T-helper 22 cell (primary cell): ENCODE measurements around the gene CNTNAP2.

Source experiments
- DNase-seq: peaks from one replicate; pipeline ENCODE4 v3.0.0-alpha.2; 2020; ENCODE audit warnings: low read depth

Gene CNTNAP2

DNA sequence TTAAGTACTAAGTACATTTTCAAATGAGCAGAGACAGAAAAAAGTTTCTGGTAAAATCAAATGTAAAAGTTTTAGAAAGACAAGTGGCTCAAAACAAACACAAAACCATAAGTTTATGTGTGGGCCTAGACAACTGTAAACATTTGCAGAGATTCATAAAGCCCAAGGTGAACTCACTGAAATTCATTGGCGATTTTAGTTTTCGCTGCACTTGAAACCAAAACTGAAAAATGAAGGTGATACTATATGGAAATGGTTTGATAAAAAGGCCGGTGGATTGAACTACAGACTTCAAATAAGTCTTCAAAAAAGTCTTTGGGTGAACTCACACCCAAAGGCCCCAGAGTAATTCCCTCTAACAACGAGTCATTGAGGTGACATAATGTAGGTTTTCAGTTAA lies 1289.0 kb downstream of the CNTNAP2 start:
- DNase-seq = no peak

DNA sequence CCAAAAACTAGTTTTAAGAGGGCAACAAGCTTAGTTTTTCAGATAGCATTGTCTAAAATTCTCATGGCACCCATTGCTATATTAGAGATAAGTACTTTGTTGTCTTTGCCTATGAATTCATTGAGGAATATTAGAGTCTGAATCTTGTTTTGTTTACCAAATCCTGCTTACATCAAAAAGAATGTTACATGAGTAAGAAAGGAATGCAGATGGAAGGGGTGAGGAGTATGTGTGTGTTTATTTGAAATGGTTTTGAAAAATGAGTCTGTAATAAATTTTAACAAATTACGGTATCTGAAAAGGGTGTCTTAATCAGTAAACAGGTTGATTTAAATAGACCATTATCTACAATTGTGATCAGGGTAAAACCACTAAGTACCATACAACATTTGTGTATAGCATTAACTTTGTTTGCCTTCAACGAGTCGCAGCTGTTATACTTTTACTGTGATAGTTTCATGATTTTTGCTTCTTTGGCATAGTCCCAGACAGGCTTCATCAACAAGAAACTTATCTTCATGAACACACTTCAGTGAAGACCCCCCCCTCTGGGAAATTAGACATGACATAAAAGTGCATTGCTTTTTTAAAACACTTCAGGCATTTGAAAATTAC lies 1290.0 kb downstream of the CNTNAP2 start:
- no peak for DNase-seq

DNA sequence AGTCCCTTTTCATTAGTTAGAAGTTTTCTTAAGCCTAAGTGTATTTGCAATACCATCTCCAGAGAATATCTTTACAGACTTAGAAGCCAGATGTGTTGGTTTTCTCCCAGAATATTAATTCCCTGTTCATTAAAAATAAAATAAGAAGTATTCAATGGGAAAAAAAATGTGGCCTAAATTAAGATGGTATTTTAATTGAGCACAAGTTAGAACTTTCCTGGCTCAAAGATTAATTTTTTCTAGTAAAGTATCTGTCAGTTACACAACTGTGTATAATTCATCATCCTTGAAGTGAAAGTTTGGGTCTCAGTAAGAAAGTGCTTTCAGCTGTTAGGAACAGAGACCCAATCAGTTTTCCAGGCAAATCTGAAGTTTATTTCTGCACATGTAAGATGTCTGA lies 1294.5 kb downstream of the CNTNAP2 start:
- DNase-seq = no peak

DNA sequence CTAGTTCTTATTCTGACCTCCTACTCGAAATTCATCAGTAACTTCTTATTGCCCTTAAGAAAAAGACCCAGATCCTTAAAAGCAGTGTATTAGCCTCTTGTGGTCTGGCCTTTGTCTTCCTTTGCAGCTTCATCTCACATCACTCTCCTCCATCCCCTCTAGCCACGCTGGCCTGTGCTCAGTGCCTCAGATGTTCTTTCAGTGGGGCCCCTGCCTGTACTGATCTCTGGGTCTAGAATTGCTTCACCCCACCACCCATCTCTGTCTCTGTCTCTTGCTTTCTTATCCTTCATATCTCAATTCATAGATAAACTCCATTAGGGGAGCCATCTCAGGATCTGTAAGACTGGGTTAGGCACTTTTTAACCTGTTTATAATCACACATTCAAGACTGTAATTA lies 1295.5 kb downstream of the CNTNAP2 start:
- DNase-seq = no peak

DNA sequence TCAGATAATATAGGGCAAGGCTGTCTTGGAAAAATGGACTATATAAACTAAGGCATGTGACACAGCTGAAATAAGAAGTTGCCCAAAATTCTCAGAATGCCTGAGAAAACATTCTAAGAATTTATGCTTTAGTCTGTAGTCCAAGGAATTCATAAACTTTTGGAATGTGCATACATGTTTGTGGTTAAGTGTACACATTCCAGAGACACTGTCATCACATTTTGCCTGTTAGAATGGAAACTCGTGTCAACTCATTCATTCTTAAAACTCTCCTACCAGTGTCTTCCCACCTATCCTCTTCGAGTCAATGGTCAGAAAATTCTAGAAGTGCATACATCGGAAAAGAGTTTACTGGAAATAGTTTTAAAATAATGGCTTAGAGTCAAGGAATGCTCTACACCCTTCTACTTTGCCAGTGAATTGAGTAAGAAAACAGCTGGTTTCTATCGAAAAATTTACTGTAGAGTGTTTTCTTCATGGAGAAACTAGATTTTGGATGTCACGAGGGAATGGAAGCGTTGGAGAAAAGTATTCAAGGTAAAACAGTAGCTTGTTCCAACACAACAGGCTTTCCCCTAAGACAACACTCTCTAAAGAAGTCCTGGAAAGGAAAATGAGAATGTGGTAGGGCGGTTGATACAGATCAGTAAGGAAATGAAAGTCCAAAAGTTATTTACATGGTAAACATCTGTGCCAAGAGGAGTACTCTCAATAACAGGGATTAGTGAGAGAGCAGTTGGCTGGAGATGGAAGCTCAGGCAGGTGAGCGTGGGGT lies 1296.4 kb downstream of the CNTNAP2 start:
- DNase-seq = no peak

DNA sequence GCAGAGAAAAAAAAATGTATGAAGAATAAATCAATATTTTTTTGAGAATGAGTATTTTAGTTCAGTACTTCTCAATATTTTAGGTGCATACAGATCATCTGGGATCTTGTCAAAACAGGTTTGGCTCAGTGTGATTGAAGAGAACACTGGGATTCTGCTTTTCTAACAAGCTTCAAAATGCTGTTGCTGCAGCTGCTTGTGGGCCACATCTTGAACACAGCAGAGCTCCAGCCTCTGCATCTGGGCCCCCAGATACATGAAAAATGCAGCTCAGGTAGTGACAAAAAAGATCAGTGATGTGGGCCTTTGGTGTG lies 1296.9 kb downstream of the CNTNAP2 start:
- DNase-seq = no peak

DNA sequence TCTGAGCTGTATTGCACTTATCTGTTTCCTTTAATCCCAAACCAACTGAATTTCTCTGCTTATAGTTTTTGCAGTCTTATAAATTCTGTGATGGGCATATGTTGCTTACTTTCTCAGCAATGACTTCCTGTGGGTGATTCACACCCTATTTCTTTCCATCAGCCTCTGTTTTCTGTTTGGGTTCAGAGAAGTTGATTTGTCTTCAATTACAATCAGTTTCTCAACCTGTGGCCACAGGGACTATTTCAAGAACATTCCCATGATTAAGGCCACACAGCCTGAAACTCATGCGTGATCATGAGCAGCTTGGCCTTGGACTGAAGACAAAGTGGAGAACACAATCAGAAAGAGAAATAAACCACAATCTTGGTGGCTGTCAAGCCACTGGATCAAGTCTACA lies 1299.4 kb downstream of the CNTNAP2 start:
- DNase-seq = no peak

DNA sequence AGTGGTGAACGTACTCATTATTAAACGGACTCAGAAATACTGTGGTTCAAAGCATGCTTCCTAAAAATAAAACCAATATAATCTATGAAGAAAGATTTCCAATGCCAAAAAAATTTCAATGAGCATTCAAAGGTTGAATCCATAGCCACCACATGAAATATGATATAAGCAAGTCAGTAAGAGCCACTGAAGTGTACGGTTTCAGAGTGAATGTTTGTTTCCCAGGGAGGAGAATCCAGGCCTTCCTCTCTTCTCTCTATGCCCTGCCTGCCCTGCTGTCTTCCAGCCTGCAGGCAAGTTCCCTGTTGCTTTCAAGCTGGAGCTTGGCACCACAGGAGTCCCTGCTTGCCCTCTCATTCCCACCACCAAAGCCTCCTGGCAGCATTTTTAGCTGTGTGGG lies 1302.4 kb downstream of the CNTNAP2 start:
- DNase-seq = no peak

DNA sequence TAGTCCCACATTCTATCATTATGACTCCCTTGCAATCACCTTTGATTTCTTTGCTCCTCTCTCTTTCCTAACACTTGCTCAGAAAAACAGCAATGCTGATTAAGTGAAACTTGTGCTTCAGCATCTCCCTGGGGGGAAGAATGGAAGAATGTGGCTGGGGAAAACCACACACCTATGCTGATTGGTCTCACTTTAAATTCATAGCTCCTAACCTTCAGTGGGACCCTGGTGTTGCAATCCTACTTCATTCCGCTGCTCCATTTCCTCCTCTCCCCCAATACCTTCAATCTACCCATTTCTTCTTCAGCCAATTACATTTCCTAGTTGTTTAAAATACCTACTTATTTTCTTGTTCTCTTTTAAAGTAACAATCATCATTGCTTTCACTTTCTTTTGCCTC lies 1307.3 kb downstream of the CNTNAP2 start:
- no peak for DNase-seq

DNA sequence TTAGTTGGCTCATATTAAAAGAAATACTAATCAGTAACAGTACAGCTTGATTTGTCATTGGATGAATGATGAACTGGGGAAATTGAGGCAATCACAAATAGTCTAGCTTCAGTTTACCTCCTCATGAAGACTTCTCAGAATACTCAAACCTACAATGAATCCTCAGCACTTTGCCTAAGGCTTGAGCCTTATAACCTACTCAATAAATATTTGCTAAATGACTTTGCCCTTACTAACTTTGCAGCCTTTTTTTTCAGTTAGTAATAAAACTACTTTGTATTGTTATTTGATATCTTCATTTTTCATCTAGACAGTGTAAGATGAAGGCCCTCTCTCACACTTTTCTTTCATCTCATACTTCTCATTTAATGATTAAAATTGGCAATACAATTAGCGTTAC lies 1311.5 kb downstream of the CNTNAP2 start:
- no peak for DNase-seq

DNA sequence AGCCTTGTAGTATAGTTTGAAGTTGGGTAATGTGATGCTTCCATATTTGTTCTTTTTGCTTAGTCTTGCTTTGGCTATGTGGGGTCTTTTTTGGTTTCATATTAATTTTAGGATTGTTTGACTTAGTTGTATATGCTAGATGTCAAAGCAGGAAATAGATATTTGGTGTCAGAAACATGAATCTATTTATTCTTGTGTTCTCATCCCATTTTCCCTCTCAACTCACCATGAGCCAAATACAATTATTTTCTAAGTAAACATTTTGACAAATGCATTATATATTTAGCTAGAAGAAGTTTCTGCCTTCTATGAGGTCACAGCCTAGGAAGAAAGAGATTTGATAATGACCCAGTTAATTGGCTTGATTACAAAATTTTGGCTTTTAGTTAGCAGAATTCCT lies 1313.4 kb downstream of the CNTNAP2 start:
- DNase-seq = no peak

DNA sequence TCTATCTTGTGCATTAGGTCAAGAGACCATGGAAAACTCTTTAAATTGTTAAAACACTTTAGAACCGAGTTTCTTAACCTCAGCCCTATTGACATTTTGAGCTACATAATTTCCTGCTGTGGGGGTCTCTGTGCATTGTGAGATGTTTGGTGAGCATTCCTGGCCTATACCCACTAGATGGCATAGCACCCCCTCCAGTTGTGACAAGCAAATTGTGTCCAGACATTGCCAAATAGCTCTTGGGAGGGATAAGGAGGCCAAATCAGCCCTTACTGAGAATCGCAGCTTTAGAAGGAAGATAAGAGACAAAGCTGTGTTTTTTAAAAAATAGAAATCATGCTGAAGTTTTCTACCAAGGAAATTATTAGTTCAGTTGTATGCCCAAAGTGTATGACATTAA lies 1315.5 kb downstream of the CNTNAP2 start:
- DNase-seq = no peak

DNA sequence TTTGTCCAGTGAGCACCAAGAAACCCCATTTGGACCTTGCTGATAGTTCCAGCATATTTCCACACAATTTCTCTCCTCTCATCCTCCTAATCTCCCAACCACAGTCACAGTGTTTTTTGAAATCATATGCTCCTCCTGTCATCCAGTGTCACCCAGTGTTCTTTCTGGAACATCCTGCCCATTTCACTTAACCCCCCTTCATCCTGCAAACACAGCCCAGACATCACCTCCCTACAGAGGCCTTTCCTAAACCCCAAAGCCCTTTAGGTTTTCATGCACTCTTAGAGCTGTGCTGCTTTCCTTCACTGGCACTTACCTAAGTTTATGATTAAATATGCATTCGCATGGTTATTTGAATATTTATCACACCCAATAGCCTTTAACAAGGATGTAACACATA lies 1316.0 kb downstream of the CNTNAP2 start:
- DNase-seq = no peak

DNA sequence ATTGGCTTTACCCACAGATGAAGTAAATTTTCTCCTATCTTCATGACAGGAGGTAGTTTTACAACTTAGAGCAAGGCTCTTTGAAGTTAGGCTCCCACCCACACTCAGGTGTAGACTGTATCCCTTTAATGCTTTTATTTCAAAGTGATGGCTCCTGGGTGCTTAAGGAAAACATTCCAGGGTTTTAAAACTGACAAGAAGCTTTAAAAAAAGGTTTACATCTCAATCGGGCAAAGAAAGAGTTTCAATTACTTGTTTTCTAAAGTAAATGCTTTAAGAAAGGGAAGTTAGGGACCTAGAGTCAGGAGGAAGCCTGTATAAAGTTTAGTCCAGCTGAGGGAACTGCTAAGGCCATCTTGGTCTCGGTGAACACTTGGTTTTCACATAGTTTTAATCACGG lies 1320.1 kb downstream of the CNTNAP2 start:
- DNase-seq = no peak

DNA sequence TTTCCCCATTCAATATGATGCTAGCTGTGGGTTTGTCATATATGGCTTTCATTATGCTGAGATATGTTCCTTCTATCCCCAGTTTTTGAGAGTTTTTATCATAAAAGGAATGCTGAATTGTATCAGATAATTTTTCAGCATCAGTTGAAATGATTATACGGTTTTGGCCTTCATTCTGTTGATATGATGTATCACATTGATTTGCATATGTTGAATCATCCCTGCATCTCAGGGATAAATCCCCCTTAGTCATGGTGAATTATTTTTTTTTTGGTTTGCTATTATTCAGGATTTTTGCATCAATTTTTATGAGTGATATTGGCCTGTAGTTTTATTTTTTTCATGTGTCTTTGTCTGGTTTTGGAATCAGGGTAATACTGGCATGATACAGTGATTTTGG lies 1321.6 kb downstream of the CNTNAP2 start:
- no peak for DNase-seq

DNA sequence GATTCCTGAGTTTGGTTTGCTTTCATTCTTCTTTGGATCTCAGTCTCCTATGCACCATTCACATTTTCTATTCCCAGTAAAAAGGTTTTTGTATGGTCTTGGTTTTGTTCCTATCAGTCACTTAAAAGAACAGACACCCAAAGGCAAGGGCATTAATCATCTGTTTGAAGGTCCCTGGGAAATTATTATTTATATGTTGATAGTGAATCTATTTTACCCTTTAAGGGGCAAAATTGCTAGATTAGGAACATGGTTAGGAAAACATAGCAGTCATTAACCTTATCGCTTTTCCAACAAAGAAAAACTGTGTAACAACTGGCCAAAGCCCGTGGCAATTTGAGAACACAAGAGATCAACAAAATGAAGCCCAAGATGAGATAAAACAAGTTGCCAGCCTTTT lies 1327.3 kb downstream of the CNTNAP2 start:
- DNase-seq = no peak

DNA sequence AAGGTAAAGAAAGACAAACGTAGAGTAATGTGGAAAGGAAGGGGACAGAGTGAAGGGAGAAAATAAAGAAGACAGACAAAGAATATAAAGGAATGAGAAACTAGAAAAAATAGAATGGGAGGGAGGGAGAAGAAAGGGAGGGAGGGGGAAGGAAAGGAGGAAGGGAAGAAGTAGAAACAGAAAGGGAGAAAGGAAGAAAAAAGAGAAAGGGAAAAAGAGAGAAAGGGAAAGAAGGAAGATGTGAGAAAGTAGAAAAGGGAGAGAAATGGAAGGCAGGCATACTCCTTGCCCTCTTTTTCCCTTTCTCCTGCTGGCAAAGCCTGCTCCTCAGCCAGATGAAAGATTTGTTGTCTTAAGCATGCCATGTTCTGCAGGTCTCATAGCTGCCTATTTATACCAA lies 1336.2 kb downstream of the CNTNAP2 start:
- DNase-seq = no peak

DNA sequence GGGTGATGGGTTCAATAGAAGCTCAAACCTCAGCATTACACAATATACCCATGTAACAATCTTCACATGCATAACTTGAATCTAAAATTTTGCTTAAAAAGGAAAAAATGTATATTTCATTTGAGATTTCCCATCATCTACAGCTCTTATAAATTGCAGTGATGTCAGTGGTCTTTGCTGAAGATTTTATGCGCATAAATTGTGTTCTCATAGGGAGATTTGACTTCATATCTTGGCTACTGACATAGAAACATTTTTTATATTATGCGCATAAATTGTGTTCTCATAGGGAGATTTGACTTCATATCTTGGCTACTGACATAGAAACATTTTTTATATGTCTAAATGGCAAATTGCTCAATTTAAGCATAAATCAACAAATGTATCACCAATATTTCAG lies 1348.6 kb downstream of the CNTNAP2 start:
- no peak for DNase-seq

DNA sequence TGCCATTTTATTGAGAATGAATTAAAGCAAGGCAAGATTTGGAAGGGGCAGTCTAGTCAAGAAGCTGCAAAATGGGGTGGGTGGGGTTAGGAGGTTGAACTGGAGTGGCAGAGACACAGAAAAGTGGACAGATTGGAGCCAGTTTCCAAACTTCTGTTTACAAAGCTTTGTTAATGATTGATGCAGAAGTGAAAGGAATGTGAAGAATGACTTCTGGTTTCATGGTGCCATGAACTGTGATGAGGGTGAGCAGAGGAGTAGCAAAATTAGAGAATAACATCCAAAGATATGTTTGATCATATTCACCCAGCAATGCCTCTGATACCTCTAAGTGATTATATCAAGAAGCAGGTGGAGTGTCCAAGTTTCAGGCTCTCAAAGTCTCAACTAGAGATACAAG lies 1356.0 kb downstream of the CNTNAP2 start:
- DNase-seq = no peak

DNA sequence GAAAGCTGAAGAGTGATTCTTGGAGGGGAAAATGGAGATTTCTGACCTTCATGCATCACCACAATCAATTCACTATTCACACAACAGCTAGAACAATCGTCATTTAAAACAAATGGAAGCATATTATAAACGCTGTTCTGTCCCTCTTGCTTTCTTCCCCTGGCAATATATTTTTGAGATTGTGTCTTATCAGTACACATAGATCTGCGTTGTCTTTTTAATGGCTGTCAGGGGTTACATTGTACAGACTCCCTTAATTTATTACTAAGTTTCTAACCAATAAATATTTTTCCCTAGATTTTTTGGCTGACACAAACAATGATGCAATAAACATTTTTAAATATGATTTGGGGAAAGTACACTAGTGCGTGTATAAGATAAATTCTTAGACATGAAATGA lies 1358.3 kb downstream of the CNTNAP2 start:
- DNase-seq = no peak

DNA sequence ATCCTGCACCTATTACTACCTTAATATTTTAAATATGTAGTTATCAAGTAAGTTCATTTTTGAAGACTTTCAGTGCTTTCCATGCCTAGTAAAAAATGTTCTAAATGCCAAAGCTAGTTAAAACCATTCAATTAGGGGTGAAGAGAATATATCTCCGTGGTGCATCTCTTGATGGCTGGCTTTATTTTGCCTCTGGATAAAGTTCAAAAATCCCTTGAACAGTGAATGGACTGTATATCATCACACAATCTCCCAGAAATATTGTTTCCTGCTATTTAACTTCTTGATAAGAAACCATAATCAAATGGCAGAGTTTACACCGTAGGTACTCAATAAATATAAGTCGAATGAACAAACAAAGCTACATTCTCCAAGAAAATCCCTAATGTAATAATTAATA lies 1360.9 kb downstream of the CNTNAP2 start:
- DNase-seq = no peak

DNA sequence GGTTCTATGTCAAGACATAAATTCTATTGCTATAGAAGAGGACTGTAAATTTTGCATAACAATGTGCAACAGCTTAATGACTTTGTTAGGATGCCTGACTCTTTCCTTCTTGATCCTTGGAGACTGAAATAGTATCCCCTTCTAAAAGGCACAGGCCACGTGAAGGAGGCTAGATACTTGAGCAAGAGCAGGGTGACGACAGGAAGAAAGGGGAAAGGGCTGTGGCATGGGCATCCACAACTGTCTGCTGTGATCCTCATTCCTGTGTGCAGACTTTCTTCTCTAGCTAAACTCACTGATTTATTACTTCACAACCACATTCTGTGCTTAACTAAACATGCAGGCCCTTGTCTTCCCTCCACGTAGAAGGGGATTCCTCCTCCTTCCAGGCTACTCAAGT lies 1362.2 kb downstream of the CNTNAP2 start:
- no peak for DNase-seq

DNA sequence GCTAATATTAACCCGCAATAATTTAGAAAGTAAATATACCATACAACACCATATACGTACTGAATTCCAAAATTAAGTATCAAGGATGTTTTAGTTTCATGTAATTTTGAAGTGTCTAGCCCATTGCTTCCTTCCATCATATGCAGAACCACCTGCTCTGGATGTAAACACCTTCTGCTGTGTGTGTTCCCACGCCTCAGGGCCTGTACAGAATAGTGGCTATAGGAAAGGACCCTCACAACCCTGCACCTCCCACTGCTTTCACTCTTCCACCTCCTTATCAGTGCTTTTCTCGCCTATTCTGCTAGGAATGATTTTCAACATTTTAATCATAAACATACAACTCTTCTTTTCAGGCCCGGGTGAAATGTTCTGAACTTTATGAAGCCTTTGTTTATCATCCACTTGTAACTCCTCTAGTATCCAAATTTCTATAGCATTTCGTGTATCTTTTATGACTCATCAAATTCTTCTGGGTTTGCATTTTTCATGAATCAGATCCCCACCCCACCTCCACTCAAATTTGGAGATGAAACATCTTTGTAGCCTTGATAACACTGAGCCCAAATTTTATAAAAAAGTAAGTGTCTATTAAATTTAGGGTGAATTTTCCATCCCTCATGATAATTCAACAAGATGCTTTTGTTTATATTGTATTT lies 1367.2 kb downstream of the CNTNAP2 start:
- DNase-seq = no peak
